AG04449 (cell line): ENCODE results near the gene NPC1.

Experiments used
- CTCF ChIA-PET: fragments of 350-600 bp; formaldehyde crosslinking; extraction: SDS; loops from one replicate; lab custom pipeline; 2021; ENCODE audit warnings: antibody characterized with exemption; lab: Yijun Ruan, JAX
- POLR2A ChIA-PET: fragments of 400-600, 350-600 bp; formaldehyde crosslinking; extraction: SDS; loops from one replicate; lab custom pipeline; 2020; ENCODE audit warnings: antibody characterized with exemption, inconsistent platforms; lab: Yijun Ruan, JAX
- DNase-seq: peaks from one replicate; pipeline ENCODE4 v3.0.0-alpha.2; 2010; ENCODE audit warnings: low read depth, low spot score
- H3K4me3 ChIP-seq: 2 replicates; pipeline ENCODE4 v1.5.1; 2011; ENCODE audit warnings: low read depth, mild to moderate bottlenecking, control low read depth, low read length
- TF ChIP-seq, protein P1 (sequence below): IDR thresholded peaks from one replicate; pipeline ENCODE4 v1.5.1; 2011; ENCODE audit warnings: mild to moderate bottlenecking, moderate library complexity, low read length, control low read depth, inconsistent platforms; ENCODE audit not compliant: insufficient read depth; ENCODE audit errors: missing control alignments

Gene NPC1

DNA sequence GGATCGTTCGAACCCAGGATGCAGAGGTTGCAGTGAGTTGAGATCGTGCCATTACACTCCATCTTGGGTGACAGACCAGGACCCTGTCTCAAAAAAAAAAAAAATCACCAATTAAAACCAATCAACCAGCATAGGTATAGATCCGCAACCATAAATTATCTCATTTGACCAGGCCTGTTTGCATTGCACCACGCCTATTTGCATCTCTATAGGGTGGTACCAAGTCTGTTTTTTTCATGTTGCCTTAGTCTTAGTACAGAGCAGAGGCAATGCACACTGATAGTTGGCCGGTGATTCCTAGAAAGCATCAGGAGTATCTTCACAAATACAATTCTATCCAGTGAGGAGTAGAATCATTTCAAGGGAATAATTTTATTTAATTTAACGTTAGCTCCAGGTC is 9.3 kb upstream of the NPC1 start:
- ChIA-PET CTCF (interaction anchor here (0.6 to 5.8 kb wide), 3 partner anchors 7 to 598 kb away, joined by 3 to 41 read pairs (median 5); no protein-coding TSS in a partner anchor), POLR2A (interaction anchor here (0.7 kb wide), 1 partner anchor 273 kb away, joined by 3 read pairs; no protein-coding TSS in a partner anchor)
- no peak overlapping the region for H3K4me3 ChIP-seq
- no peak for DNase-seq
- TF ChIP-seq, protein P1, sequence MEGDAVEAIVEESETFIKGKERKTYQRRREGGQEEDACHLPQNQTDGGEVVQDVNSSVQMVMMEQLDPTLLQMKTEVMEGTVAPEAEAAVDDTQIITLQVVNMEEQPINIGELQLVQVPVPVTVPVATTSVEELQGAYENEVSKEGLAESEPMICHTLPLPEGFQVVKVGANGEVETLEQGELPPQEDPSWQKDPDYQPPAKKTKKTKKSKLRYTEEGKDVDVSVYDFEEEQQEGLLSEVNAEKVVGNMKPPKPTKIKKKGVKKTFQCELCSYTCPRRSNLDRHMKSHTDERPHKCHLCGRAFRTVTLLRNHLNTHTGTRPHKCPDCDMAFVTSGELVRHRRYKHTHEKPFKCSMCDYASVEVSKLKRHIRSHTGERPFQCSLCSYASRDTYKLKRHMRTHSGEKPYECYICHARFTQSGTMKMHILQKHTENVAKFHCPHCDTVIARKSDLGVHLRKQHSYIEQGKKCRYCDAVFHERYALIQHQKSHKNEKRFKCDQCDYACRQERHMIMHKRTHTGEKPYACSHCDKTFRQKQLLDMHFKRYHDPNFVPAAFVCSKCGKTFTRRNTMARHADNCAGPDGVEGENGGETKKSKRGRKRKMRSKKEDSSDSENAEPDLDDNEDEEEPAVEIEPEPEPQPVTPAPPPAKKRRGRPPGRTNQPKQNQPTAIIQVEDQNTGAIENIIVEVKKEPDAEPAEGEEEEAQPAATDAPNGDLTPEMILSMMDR: no peak

DNA sequence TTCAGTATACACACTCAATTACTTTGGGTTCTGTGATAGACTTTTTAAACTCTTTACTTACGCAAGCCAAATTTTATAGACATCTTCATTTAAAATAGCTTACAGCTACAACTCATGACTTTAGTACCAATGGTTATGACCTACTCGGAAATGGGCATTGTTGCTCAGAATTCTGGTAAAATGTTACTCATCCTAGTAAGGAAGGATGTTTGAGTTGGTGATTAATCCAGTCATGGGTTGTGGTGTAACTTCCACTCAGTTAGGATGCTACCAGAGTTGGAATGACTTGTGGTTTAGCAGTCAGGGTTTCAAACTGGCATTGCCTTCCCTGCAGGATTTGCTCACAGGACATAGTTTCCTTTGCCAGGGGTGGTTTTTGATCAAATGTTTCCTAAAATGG is 7.4 kb upstream of the NPC1 start:
- peak; percentile 79 for DNase-seq
- no peak overlapping the region for H3K4me3 ChIP-seq
- ChIA-PET POLR2A (no interaction called here), CTCF (interaction anchor here (1.4 kb wide), 1 partner anchor 110 kb away, joined by 4 read pairs; no protein-coding TSS in a partner anchor)
- TF ChIP-seq, protein P1: no peak

GRCh38 chr18:23592911-23593310 is 6.6 kb upstream of the NPC1 start:
- ChIA-PET CTCF (no interaction called here), POLR2A (no interaction called here)

DNA sequence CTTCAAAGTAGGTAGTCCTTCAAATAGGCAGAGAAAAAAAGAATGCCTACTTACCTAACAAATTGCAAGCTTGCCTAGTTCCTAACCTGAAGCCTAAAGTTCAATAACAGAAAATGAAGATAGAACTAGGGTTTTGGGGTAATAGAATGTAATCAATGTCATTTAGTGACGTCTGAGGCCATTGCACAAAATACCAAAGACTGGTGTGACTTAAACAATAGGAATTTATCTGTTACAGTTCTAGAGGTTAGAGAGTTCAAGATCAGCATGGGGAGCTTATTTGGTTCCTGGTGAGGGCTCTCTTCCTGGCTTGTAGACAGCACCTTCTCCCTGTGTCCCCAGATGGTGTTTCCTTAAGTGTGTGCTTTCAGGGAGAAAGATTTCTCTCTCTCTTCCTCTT is 4.7 kb upstream of the NPC1 start:
- POLR2A ChIA-PET: no interaction called here
- TF ChIP-seq, protein P1: no peak

More at GRCh38 chr18:23592911-23593310, 6.6 kb upstream of the NPC1 start:
- H3K4me3 ChIP-seq: no peak overlapping the region
- DNase-seq: no peak
- TF ChIP-seq, protein P1: no peak

GRCh38 chr18:23588836-23589560 is 2.7 kb upstream of the NPC1 start:
- H3K4me3 ChIP-seq: no peak overlapping the region
- POLR2A ChIA-PET: no interaction called here
- TF ChIP-seq, protein P1: no peak
- DNase-seq: no peak
- CTCF ChIA-PET: interaction anchor here (0.7 to 5.5 kb wide), 15 partner anchors 10 to 329 kb away, joined by 3 to 41 read pairs (median 6); no protein-coding TSS in a partner anchor

More for the DNA sequence above, 4.7 kb upstream of the NPC1 start:
- H3K4me3 ChIP-seq: no peak overlapping the region
- DNase-seq: no peak
- CTCF ChIA-PET: interaction anchor here (0.6 to 5.5 kb wide), 4 partner anchors 8 to 112 kb away, joined by 3 to 41 read pairs (median 18); no protein-coding TSS in a partner anchor

- DNase-seq: no peak
- CTCF ChIA-PET: interaction anchor here (0.7 to 5.5 kb wide), 9 partner anchors 11 to 116 kb away, joined by 3 to 41 read pairs (median 6); no protein-coding TSS in a partner anchor
- POLR2A ChIA-PET: no interaction called here
- peak overlapping the region; percentile 90 for H3K4me3 ChIP-seq
- TF ChIP-seq, protein P1: no peak
Observed at GRCh38 chr18:23587220-23587642, 925 bp upstream of the NPC1 start.
